GM12878 (cell line): Measurements from ENCODE around the gene OTULIN. TPM values are rescaled to one million over a fixed set of nuclear protein-coding genes. Genes with fewer than 3 reads are reported as not detected.
A peak's percentile ranks its signal among the peaks of the same experiment; 100 is the strongest.

ENCODE experiments used
- ATAC-seq: fragments of 200-7000 bp; cut with Tn5 transposase; 3 replicates; pipeline ENCODE4 v1.9.1; 2020; ENCODE audit warnings: mild to moderate bottlenecking, moderate library complexity
- BruUV-seq: library from RNA; stranded (reverse); fragments of 400-500 nt; replicated peaks from 2 replicates; lab custom pipeline; 2021; lab: Mats Ljungman, UMichigan
- CTCF ChIA-PET: fragments of 300-600 bp; sonication (Branson Sonifier 250); formaldehyde crosslinking; extraction: SDS; loops from one replicate; lab custom pipeline; 2021; ENCODE audit warnings: inconsistent platforms; lab: Yijun Ruan, JAX
- POLR2A ChIA-PET: fragments of 350-600 bp; formaldehyde crosslinking; extraction: SDS; loops from one replicate; lab custom pipeline; 2021; ENCODE audit warnings: inconsistent platforms; lab: Charles Lee
- RAD21 ChIA-PET: fragments of 300-600 bp; sonication (Branson Sonifier 250); formaldehyde crosslinking; loops from one replicate; lab custom pipeline; 2023; ENCODE audit warnings: antibody characterized with exemption; ENCODE audit not compliant: unreplicated experiment; lab: Charles Lee
- SMC1A ChIA-PET: fragments of 300-600 bp; sonication (Branson Sonifier 250); formaldehyde crosslinking; loops from one replicate; lab custom pipeline; 2023; ENCODE audit not compliant: unreplicated experiment, uncharacterized antibody; lab: Charles Lee
- DNase-seq: peaks from one replicate; pipeline ENCODE4 v3.0.0-alpha.2; 2011; ENCODE audit warnings: low read depth, low spot score
- FAIRE-seq: peaks from 3 replicates; lab custom pipeline; 2011; peaks lifted over from hg19 to GRCh38; lab: Jason Lieb, UNC
- H2AFZ ChIP-seq: 2 replicates; pipeline ENCODE4 v1.6.0; 2011; ENCODE audit warnings: low read depth, low read length, control low read depth; ENCODE audit not compliant: control insufficient read depth
- H3K27ac ChIP-seq: 2 replicates; pipeline ENCODE4 v1.5.1; 2011; ENCODE audit warnings: control low read depth; ENCODE audit not compliant: control insufficient read depth, insufficient read depth
- H3K27me3 ChIP-seq, 2 experiments: replicated peaks in 1 of 2; 2 replicates each; pipeline versions ENCODE4 v1.6.0 to v1.6.1; 2011; ENCODE audit warnings: low read length in 1 of 2; ENCODE audit not compliant: control insufficient read depth in 2 of 2, insufficient read depth in 2 of 2
- H3K36me3 ChIP-seq, 2 experiments: 2 replicates each; pipeline ENCODE4 v1.5.1; 2011; ENCODE audit warnings: low read length in 1 of 2; ENCODE audit not compliant: control insufficient read depth in 2 of 2, insufficient read depth in 2 of 2
- H3K4me1 ChIP-seq: 2 replicates; pipeline ENCODE4 v1.6.1; 2011; ENCODE audit warnings: mild to moderate bottlenecking, low read length, moderate library complexity, mixed read lengths; ENCODE audit not compliant: control insufficient read depth, insufficient read depth
- H3K4me2 ChIP-seq: 2 replicates; pipeline ENCODE4 v1.6.0; 2011; ENCODE audit warnings: control low read depth; ENCODE audit not compliant: control insufficient read depth, insufficient read depth
- H3K4me3 ChIP-seq: fragments of 200-600 bp; sonication (generic); 2 replicates; pipeline ENCODE4 v1.5.1; 2016
- H3K79me2 ChIP-seq: 2 replicates; pipeline ENCODE4 v1.6.0; 2011; ENCODE audit warnings: low read length; ENCODE audit not compliant: control insufficient read depth, insufficient read depth
- H3K9ac ChIP-seq: 2 replicates; pipeline ENCODE4 v1.8.0; 2011; ENCODE audit warnings: low read length, control low read depth, mixed read lengths; ENCODE audit not compliant: control insufficient read depth, insufficient read depth
- H3K9me3 ChIP-seq: replicated peaks from 3 replicates; pipeline ENCODE4 v1.5.1; 2011; ENCODE audit warnings: mild to moderate bottlenecking, low read length; ENCODE audit not compliant: control insufficient read depth, insufficient read depth
- H4K20me1 ChIP-seq: 2 replicates; pipeline ENCODE4 v1.6.0; 2011; ENCODE audit not compliant: control insufficient read depth, insufficient read depth
- BACH1 ChIP-seq: fragments of 450-650 bp; IDR thresholded peaks from 2 replicates; pipeline ENCODE4 v1.6.1; 2017; ENCODE audit warnings: mild to moderate bottlenecking, borderline replicate concordance
- CBX3 ChIP-seq: fragments of 200-600 bp; sonication (generic); IDR thresholded peaks from 2 replicates; pipeline ENCODE4 v1.6.1; 2016; ENCODE audit warnings: low read depth, borderline replicate concordance
- ETV6 ChIP-seq, 2 experiments: fragments of 450-650 bp in 1 of 2; IDR thresholded peaks in 1 of 2; conservative IDR thresholded peaks in 1 of 2; 2 replicates each; pipeline ENCODE4 v1.6.1; 2014; ENCODE audit warnings: antibody characterized with exemption in 1 of 2, borderline replicate concordance in 1 of 2, low read depth in 1 of 2, mild to moderate bottlenecking in 1 of 2, moderate library complexity in 1 of 2
- HDAC2 ChIP-seq: fragments of 200-600 bp; sonication (generic); IDR thresholded peaks from 2 replicates; pipeline ENCODE4 v1.6.1; 2017
- RB1 ChIP-seq: fragments of 450-650 bp; formaldehyde crosslinking; IDR thresholded peaks from 2 replicates; pipeline ENCODE4 v1.6.1; 2017; ENCODE audit warnings: mild to moderate bottlenecking, borderline replicate concordance
- RUNX3 ChIP-seq: IDR thresholded peaks from 2 replicates; pipeline ENCODE4 v1.6.1; 2012; ENCODE audit warnings: low read length, inconsistent platforms
- TARDBP ChIP-seq: IDR thresholded peaks from 2 replicates; pipeline ENCODE4 v1.6.1; 2016; ENCODE audit warnings: borderline replicate concordance
- TCF12 ChIP-seq: IDR thresholded peaks from 2 replicates; pipeline ENCODE4 v1.6.1; 2011; ENCODE audit warnings: low read depth, mild to moderate bottlenecking, low read length
- TCF3 ChIP-seq: IDR thresholded peaks from 2 replicates; pipeline ENCODE4 v1.6.1; 2012; ENCODE audit warnings: low read depth, mild to moderate bottlenecking, low read length, borderline replicate concordance; ENCODE audit not compliant: insufficient read depth
- WGBS: methylation state at CpG from one replicate; pipeline ENCODE4 v1.1.6; 2016; ENCODE audit warnings: low lambda C conversion rate; ENCODE audit not compliant: insufficient replicate concordance, insufficient coverage; ENCODE audit errors: missing lambda C conversion rate; 5-methylcytosine and 5-hydroxymethylcytosine counted together
- in situ Hi-C: fragments of 300-500 bp; cut with MboI; formaldehyde crosslinking; loops from 9 replicates; pipeline ENCODE4 v1.14.3; 2018; ENCODE audit warnings: mixed read lengths
- intact Hi-C: fragments of 100-400 bp; cut with micrococcal nuclease; formaldehyde crosslinking; loops from one replicate; pipeline ENCODE4 v1.14.2; 2022; ENCODE audit not compliant: unreplicated experiment
- polyA plus RNA-seq, 11 experiments: library from polyadenylated mRNA; depleted of rRNA in 4 of 11; unstranded in 6 of 11; stranded (reverse) in 5 of 11; fragments of >200 nt; fragmentation: Nextera tagmentation in 4 of 11; fragmentation: Illumina TruSeq in 1 of 11; extraction: Ambion mirVana in 4 of 11; extraction: Trizol in 1 of 11; gene quantifications; 1 replicate in 1 of 11; 2 replicates in 10 of 11; pipeline versions ENCODE4 v1.2.1 to v1.2.3, GENCODE V29; 2011 to 2016; ENCODE audit warnings: inconsistent platforms in 2 of 11, missing spikeins in 2 of 11, low read depth in 1 of 11
- total RNA-seq, 4 experiments: library from RNA; depleted of rRNA in 3 of 4; stranded (reverse); fragments of >200 nt in 3 of 4; fragmentation: Illumina TruSeq in 1 of 4; extraction: Trizol in 1 of 4; gene quantifications; 2 replicates each; pipeline versions ENCODE4 v1.2.1 to v1.2.3, GENCODE V29; 2013 to 2021
- TF ChIP-seq, protein P1 (sequence below): fragments of 150-350 bp; IDR thresholded peaks from 2 replicates; pipeline ENCODE4 v1.6.1; 2016; ENCODE audit warnings: low read depth, low read length
- TF ChIP-seq, protein P2 (sequence below): IDR thresholded peaks from 2 replicates; pipeline ENCODE4 v1.6.1; 2012; ENCODE audit warnings: low read length, inconsistent platforms
- TF ChIP-seq, protein P3 (sequence below): IDR thresholded peaks from 2 replicates; pipeline ENCODE4 v1.6.1; 2012; ENCODE audit warnings: low read depth, low read length, improper control_type of control experiment
- TF ChIP-seq, protein P4 (sequence below): fragments of 450-650 bp; conservative IDR thresholded peaks from 2 replicates; pipeline ENCODE4 v1.6.1; 2017; ENCODE audit warnings: mild to moderate bottlenecking, moderate library complexity

Gene OTULIN
- total and polyA plus RNA-seq, 10 of the 15 experiments (the other 5 are each of a cell fraction or from before 2014, with no cell fraction given), result 6.6 to 70.5 (median 28.7) TPM

DNA sequence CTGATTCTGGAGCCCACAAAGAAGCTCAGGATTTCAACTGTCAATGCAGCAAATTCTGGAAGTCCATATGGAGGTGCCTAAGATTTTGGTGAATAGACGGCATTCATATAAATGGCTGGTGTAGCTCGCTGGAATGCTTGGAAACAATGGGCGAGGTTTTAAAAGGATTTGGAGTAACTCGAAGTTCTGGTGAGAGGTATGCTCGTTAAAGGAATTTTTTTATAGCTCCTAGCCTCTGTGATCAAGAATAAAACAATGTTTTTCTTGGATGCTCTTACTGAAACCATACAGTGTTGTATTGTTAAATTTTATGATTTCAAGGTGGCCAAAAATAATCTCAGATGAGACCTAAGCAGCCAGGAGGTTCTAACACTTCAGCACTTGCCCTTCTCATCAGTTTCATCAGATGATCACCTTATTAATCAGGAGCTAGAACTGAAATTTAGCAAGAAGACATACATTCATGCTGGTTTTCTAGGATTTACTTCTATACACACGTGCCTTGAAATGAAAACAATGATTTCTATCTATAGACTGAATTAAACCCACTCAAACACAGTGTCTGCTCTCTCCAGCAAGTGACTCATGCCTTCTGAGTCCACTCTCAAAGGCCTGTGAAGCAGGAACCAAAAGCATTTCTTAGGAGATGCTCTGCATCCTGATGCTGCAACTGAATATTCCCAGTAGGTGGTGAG is 79.2 kb downstream of the OTULIN start:
- H3K9me3 ChIP-seq, result no peaks in the 10 kb centered on the region
- BruUV-seq, result no TSS peak
- no peak overlapping the region for H3K27ac ChIP-seq
- RAD21 ChIA-PET, result interaction anchor here (0.8 to 1.3 kb wide), 2 partner anchors 74 to 259 kb away, joined by 3 to 4 read pairs; no protein-coding TSS in a partner anchor
- H4K20me1 ChIP-seq, result no peaks in the 10 kb centered on the region
- no peak overlapping the region for H3K9ac ChIP-seq
- SMC1A ChIA-PET, result interaction anchor here (0.8 to 1.5 kb wide), 8 partner anchors 12 to 81 kb away, joined by 3 to 5 read pairs (median 3); no protein-coding TSS in a partner anchor
- POLR2A ChIA-PET, result no interaction called here
- no peak overlapping the region for H3K4me3 ChIP-seq
- TF ChIP-seq RB1, result no peak
- no peak for TF ChIP-seq TARDBP
- TF ChIP-seq BACH1, result no peak
- TF ChIP-seq, protein P1, sequence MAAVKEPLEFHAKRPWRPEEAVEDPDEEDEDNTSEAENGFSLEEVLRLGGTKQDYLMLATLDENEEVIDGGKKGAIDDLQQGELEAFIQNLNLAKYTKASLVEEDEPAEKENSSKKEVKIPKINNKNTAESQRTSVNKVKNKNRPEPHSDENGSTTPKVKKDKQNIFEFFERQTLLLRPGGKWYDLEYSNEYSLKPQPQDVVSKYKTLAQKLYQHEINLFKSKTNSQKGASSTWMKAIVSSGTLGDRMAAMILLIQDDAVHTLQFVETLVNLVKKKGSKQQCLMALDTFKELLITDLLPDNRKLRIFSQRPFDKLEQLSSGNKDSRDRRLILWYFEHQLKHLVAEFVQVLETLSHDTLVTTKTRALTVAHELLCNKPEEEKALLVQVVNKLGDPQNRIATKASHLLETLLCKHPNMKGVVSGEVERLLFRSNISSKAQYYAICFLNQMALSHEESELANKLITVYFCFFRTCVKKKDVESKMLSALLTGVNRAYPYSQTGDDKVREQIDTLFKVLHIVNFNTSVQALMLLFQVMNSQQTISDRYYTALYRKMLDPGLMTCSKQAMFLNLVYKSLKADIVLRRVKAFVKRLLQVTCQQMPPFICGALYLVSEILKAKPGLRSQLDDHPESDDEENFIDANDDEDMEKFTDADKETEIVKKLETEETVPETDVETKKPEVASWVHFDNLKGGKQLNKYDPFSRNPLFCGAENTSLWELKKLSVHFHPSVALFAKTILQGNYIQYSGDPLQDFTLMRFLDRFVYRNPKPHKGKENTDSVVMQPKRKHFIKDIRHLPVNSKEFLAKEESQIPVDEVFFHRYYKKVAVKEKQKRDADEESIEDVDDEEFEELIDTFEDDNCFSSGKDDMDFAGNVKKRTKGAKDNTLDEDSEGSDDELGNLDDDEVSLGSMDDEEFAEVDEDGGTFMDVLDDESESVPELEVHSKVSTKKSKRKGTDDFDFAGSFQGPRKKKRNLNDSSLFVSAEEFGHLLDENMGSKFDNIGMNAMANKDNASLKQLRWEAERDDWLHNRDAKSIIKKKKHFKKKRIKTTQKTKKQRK, result no peak
- TF ChIP-seq, protein P2, sequence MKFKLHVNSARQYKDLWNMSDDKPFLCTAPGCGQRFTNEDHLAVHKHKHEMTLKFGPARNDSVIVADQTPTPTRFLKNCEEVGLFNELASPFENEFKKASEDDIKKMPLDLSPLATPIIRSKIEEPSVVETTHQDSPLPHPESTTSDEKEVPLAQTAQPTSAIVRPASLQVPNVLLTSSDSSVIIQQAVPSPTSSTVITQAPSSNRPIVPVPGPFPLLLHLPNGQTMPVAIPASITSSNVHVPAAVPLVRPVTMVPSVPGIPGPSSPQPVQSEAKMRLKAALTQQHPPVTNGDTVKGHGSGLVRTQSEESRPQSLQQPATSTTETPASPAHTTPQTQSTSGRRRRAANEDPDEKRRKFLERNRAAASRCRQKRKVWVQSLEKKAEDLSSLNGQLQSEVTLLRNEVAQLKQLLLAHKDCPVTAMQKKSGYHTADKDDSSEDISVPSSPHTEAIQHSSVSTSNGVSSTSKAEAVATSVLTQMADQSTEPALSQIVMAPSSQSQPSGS, result no peak
- no peak for TF ChIP-seq TCF3
- TF ChIP-seq, protein P3, sequence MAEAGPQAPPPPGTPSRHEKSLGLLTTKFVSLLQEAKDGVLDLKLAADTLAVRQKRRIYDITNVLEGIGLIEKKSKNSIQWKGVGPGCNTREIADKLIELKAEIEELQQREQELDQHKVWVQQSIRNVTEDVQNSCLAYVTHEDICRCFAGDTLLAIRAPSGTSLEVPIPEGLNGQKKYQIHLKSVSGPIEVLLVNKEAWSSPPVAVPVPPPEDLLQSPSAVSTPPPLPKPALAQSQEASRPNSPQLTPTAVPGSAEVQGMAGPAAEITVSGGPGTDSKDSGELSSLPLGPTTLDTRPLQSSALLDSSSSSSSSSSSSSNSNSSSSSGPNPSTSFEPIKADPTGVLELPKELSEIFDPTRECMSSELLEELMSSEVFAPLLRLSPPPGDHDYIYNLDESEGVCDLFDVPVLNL, result no peak
- TF ChIP-seq ETV6 (conservative IDR thresholded peaks at IDR 0.05 in 1 of 2, IDR thresholded peaks at IDR 0.05 in 1 of 2; ENCODE audit: borderline replicate concordance in 1 of 2, low read depth in 1 of 2), result no peak
- no peak for TF ChIP-seq TCF12
- no peak for TF ChIP-seq CBX3
- no peak for TF ChIP-seq HDAC2
- no peak for TF ChIP-seq RUNX3
- TF ChIP-seq, protein P4, sequence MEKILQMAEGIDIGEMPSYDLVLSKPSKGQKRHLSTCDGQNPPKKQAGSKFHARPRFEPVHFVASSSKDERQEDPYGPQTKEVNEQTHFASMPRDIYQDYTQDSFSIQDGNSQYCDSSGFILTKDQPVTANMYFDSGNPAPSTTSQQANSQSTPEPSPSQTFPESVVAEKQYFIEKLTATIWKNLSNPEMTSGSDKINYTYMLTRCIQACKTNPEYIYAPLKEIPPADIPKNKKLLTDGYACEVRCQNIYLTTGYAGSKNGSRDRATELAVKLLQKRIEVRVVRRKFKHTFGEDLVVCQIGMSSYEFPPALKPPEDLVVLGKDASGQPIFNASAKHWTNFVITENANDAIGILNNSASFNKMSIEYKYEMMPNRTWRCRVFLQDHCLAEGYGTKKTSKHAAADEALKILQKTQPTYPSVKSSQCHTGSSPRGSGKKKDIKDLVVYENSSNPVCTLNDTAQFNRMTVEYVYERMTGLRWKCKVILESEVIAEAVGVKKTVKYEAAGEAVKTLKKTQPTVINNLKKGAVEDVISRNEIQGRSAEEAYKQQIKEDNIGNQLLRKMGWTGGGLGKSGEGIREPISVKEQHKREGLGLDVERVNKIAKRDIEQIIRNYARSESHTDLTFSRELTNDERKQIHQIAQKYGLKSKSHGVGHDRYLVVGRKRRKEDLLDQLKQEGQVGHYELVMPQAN, result no peak
- no peak overlapping the region for H2AFZ ChIP-seq
- FAIRE-seq (no peak), ATAC-seq (peak; percentile 32; the same call in 2 of the 3 replicates), DNase-seq (no peak)
- no peak overlapping the region for H3K4me2 ChIP-seq
- H3K4me1 ChIP-seq, result peaks cover 13% of the 10 kb centered on the region
- H3K36me3 ChIP-seq, result no peaks in the 10 kb centered on the region; a peak in 1 of 4 replicates
- intact Hi-C loops, result loop anchor here (5.0 kb wide), 1 partner anchor 129 kb away; the partner anchor contains the start of gene ANKH
- CTCF ChIA-PET, result interaction anchor here (0.5 to 1.3 kb wide), 4 partner anchors 14 to 269 kb away, joined by 3 to 4 read pairs (median 3); no protein-coding TSS in a partner anchor
- WGBS, result 90% methylated on average over 6 of the region's 6 CpGs
- in situ Hi-C loops, result no loop called here
- no peaks in the 10 kb centered on the region for H3K79me2 ChIP-seq
- H3K27me3 ChIP-seq, result no peaks in the 10 kb centered on the region
